Thyroid gland (tissue), 4 donors: Measurements from ENCODE around the gene TOX4. TPM values are rescaled to one million over a fixed set of nuclear protein-coding genes. Genes with fewer than 3 reads are reported as not detected.
A peak's percentile ranks its signal among the peaks of the same experiment; 100 is the strongest.

ENCODE experiments used
- DNase-seq, 2 donors: peaks; one replicate each; pipeline ENCODE4 v3.0.0-alpha.2; 2019
- H3K27ac ChIP-seq, 3 donors: fragments of 200-600 bp; sonication (generic); 1 replicate in 2 of 3; 2 replicates in 1 of 3; pipeline ENCODE4 v1.5.1; 2016 to 2019; ENCODE audit warnings: mild to moderate bottlenecking in 1 of 3, moderate library complexity in 1 of 3
- H3K27me3 ChIP-seq: fragments of 200-600 bp; sonication (generic); one replicate; pipeline ENCODE4 v1.5.1; 2019
- H3K36me3 ChIP-seq, 2 donors: fragments of 200-600 bp; sonication (generic); one replicate each; pipeline ENCODE4 v1.5.1; 2016 to 2019
- H3K4me1 ChIP-seq, 2 donors: fragments of 200-600 bp; sonication (generic); one replicate each; pipeline ENCODE4 v1.5.1; 2017 to 2019
- H3K4me3 ChIP-seq, 3 donors: fragments of 200-600 bp; sonication (generic); replicated peaks in 1 of 3; 1 replicate in 2 of 3; 2 replicates in 1 of 3; pipeline ENCODE4 v1.5.1; 2016; ENCODE audit warnings: mild to moderate bottlenecking in 1 of 3
- H3K9me3 ChIP-seq: fragments of 200-600 bp; sonication (generic); one replicate; pipeline ENCODE4 v1.5.1; 2017
- POLR2A ChIP-seq, 2 donors: fragments of 450-650 bp; IDR thresholded peaks; one replicate each; pipeline ENCODE4 v1.6.1; 2017; ENCODE audit warnings: antibody characterized with exemption in 2 of 2, mild to moderate bottlenecking in 2 of 2, moderate library complexity in 1 of 2
- WGBS, 2 donors: methylation state at CpG; one replicate each; pipeline ENCODE4 v1.1.5; 2017; 5-methylcytosine and 5-hydroxymethylcytosine counted together
- intact Hi-C: fragments of 100-400 bp; cut with DNase I; formaldehyde crosslinking; loops from one replicate; pipeline ENCODE4 v1.15.1; 2023
- total RNA-seq, 4 donors: library from RNA; depleted of rRNA; stranded (reverse); fragments of >200 nt; gene quantifications; one replicate each; pipeline ENCODE4 v1.2.3, GENCODE V29; 2016
- TF ChIP-seq, protein P1 (sequence below), 6 experiments: fragments of 200-600 bp in 3 of 6; fragments of 450-650 bp in 3 of 6; sonication (generic) in 3 of 6; IDR thresholded peaks; one replicate each; pipeline ENCODE4 v1.5.1; 2016 to 2019; ENCODE audit warnings: antibody characterized with exemption in 6 of 6, mild to moderate bottlenecking in 2 of 6, inconsistent platforms in 1 of 6, moderate library complexity in 1 of 6

The TOX4 gene
- total RNA-seq: 10 to 100 TPM; 41.5 to 68.2 (median 52.7) TPM

DNA sequence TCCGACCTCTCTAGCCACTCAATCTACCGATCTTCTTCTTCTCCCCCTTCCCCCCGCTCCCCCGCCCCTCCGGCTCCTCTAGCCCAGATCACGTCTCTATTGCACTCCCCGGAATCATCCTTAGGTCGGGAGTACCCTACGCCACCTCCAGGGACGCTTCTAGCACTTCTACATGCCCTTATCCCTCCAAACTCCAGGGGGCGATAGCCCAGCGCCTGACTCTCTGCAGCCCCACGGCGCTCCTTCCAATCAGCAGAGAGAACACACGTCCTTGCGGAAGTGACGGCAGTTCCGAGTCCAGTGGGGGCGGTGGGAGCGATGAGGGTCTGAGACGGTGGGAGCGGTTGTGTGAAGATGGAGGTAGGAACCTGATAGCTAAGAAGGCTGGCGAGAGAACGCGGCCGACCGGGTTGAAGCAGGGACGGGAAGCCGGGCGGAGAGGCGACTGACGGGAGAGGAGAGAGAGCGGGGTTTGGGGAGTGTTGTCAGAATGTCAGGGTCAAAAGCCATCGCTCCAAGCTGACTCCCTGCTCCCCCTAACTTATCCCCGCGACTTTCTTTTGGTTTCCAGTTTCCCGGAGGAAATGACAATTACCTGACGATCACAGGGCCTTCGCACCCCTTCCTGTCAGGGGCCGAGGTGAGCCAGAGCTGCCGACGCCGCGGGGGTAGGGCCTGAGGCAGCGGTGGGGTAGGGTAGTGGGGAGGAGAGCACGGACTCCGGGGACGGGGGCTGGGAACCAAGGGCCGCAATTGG is at the start of gene TOX4, which contains the start of gene RAB2B:
TSS of gene TOX4 (plus strand) at position 271 of the 757 bp plus-strand sequence. CDS start at position 355, 84 bp downstream.
TSS of gene RAB2B (minus strand) at position 35 of the 757 bp plus-strand sequence. CDS start 87 bp downstream, outside the sequence.
- H3K27ac ChIP-seq: peak within 1 kb of the TSS; percentile 80 to 88 (median 84)
- DNase-seq: peak; percentile 97
- H3K4me3 ChIP-seq: peak within 1 kb of the TSS; percentile 83 to 99 (median 96)
- intact Hi-C loops: loop anchor here (5.0 kb wide), 1 partner anchor 210 kb away; the partner anchor contains the start of gene HNRNPC
- H3K9me3 ChIP-seq: no peaks in the 10 kb centered on the region
- 1 to 2% methylated on average over 48 to 49 of the region's 49 CpGs for WGBS, 2 donors
- H3K27me3 ChIP-seq: no peaks in the 10 kb centered on the region
- peak in 1 of 2 donors; percentile 58 for TF ChIP-seq POLR2A (IDR thresholded peaks at IDR 0.05)
- TF ChIP-seq, protein P1, sequence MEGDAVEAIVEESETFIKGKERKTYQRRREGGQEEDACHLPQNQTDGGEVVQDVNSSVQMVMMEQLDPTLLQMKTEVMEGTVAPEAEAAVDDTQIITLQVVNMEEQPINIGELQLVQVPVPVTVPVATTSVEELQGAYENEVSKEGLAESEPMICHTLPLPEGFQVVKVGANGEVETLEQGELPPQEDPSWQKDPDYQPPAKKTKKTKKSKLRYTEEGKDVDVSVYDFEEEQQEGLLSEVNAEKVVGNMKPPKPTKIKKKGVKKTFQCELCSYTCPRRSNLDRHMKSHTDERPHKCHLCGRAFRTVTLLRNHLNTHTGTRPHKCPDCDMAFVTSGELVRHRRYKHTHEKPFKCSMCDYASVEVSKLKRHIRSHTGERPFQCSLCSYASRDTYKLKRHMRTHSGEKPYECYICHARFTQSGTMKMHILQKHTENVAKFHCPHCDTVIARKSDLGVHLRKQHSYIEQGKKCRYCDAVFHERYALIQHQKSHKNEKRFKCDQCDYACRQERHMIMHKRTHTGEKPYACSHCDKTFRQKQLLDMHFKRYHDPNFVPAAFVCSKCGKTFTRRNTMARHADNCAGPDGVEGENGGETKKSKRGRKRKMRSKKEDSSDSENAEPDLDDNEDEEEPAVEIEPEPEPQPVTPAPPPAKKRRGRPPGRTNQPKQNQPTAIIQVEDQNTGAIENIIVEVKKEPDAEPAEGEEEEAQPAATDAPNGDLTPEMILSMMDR (IDR thresholded peaks at IDR 0.05): peak; percentile 88 to 100 (median 98)
- H3K36me3 ChIP-seq: peaks cover 0 to 5% of the 10 kb centered on the region in 2 donors
- H3K4me1 ChIP-seq: peaks cover 17% of the 10 kb centered on the region in 2 donors

DNA sequence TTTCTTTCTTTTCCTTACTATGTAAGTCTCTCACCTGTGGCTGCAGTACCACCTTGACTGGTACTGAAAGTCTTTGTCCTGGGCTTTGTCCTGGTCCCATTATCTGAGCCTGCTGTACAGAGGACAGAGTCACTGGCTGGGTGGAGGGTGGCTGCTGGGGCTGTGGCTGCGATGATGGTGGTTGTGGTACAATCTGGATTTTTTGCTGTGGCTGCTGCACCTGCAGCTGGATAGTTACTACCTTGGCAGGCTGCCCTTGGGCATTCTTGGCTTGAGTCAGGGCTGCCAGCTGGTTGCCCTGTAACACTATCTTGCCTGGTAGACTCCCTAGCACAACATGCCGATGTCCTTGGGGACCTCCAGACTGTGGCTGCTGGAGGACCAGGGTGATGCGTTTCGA is 48.1 kb upstream of the TOX4 start:
- H3K27ac ChIP-seq: no peak overlapping the region
- no peak overlapping the region for H3K4me3 ChIP-seq
- peaks cover 45 to 53% of the 10 kb centered on the region in 2 donors for H3K36me3 ChIP-seq
- H3K9me3 ChIP-seq: no peaks in the 10 kb centered on the region
- no peaks in the 10 kb centered on the region for H3K4me1 ChIP-seq
- TF ChIP-seq, protein P1 (IDR thresholded peaks at IDR 0.05): no peak
- no peak for TF ChIP-seq POLR2A (IDR thresholded peaks at IDR 0.05)
- H3K27me3 ChIP-seq: no peaks in the 10 kb centered on the region
- intact Hi-C loops: loop anchor here (10.0 kb wide), 1 partner anchor 64 kb away; no protein-coding TSS in a partner anchor
- 93 to 94% methylated on average over 4 of the region's 4 CpGs for WGBS, 2 donors
- DNase-seq: no peak

DNA sequence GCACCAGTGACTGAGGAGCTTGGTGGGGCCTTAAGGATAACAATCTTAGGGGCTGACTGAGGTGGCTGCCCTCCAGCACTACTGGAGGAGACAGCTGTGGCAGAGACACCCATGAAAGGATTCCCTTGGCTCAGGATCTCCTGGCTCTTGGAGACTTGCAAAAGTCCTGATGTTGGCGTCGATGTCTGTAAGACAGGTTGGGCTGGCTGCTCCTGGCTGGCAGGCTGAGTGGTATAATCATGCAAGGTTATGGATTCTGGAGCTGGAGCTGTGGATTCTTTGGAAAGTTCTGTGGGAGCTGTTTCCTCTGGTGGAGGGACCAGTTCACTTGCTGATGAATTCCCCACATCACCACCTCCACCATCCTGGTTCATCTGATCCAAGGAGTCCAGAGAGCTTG is 45.9 kb upstream of the TOX4 start:
- no peaks in the 10 kb centered on the region for H3K9me3 ChIP-seq
- intact Hi-C loops: no loop called here
- TF ChIP-seq, protein P1 (IDR thresholded peaks at IDR 0.05): no peak
- TF ChIP-seq POLR2A (IDR thresholded peaks at IDR 0.05): no peak
- no peak overlapping the region for H3K4me3 ChIP-seq
- WGBS, 2 donors: 100% methylated on average over 2 of the region's 2 CpGs
- H3K36me3 ChIP-seq: peaks cover 23 to 36% of the 10 kb centered on the region in 2 donors
- no peak for DNase-seq
- H3K27ac ChIP-seq: no peak overlapping the region
- peaks cover 7 to 8% of the 10 kb centered on the region in 2 donors for H3K4me1 ChIP-seq
- H3K27me3 ChIP-seq: no peaks in the 10 kb centered on the region

DNA sequence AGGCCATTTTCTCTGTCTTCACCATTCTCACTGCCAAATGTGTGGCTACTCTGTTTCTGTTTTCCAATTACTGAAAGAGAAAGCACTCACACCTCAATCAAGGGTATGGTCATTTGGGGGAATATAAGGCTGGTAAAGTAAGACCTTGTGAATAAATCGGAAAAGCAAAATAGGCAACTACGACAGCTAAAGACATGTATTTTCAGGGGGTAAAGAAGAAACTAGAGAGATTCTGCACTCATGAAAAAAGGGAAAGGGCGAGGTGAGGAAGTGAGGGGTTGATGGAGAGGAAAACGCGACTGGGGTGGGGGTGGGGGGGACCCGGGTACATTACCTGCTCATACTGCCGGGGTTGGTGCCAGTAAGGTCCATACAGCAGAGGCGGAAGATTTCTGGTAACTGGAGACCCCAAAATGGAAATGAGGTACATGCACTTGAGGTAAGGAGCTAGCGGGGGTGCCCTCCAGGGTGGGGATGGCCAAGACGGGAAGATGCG is 40.4 kb upstream of the TOX4 start:
- H3K4me3 ChIP-seq: peak overlapping the region; percentile 26 to 73 (median 62)
- 1 to 2% methylated on average over 11 of the region's 11 CpGs for WGBS, 2 donors
- no peak for TF ChIP-seq POLR2A (IDR thresholded peaks at IDR 0.05)
- TF ChIP-seq, protein P1 (IDR thresholded peaks at IDR 0.05): no peak

More for the DNA sequence above, 40.4 kb upstream of the TOX4 start:
- Histone ChIP-seq H3K27me3 (no peaks in the 10 kb centered on the region), H3K36me3 (no peaks in the 10 kb centered on the region), H3K9me3 (no peaks in the 10 kb centered on the region), H3K27ac (peak overlapping the region in 2 of 3 donors; percentile 72 to 73), H3K4me1 (peaks cover 9 to 12% of the 10 kb centered on the region in 2 donors)
- no peak for DNase-seq
- intact Hi-C loops: no loop called here
